Pancreas (tissue), 10 donors: Measurements from ENCODE around the gene KRTAP10-9. TPM values are rescaled to one million over a fixed set of nuclear protein-coding genes. Genes with fewer than 3 reads are reported as not detected.
"Not testable (repeated sequence)": the region's sequence is repeated elsewhere in the genome, so short reads cannot be mapped to it uniquely, and the experiment has no call there.

Experiments used
- ATAC-seq, 4 donors: fragments of 200-7000 bp; cut with Tn5 transposase; one replicate each; pipeline versions ENCODE4 v1.8.0 to v1.9.1; 2020; ENCODE audit warnings: mild to moderate bottlenecking in 4 of 4, moderate library complexity in 4 of 4
- DNase-seq, 6 donors: peaks; one replicate each; pipeline ENCODE4 v3.0.0-alpha.2; 2020
- FAIRE-seq: peaks from 2 replicates; lab custom pipeline; 2012; peaks lifted over from hg19 to GRCh38; lab: Jason Lieb, UNC
- H3K27ac ChIP-seq, 4 donors: fragments of 200-600 bp; sonication (generic); 1 replicate in 3 of 4; 2 replicates in 1 of 4; pipeline versions ENCODE4 v1.5.0 to v1.8.0; 2020
- H3K27me3 ChIP-seq, 4 donors: fragments of 200-600 bp; one replicate each; pipeline ENCODE4 v1.8.0; 2021
- H3K36me3 ChIP-seq, 3 donors: fragments of 200-600 bp; sonication (generic) in 1 of 3; one replicate each; pipeline versions ENCODE4 v1.5.0 to v1.8.0; 2020 to 2021
- H3K4me1 ChIP-seq, 3 donors: fragments of 200-600 bp; one replicate each; pipeline ENCODE4 v1.8.0; 2021
- H3K4me3 ChIP-seq, 4 donors: fragments of 200-600 bp; sonication (generic) in 2 of 4; one replicate each; pipeline versions ENCODE4 v1.5.0 to v1.8.0; 2020 to 2021
- H3K9me3 ChIP-seq, 4 donors: fragments of 200-600 bp; one replicate each; pipeline ENCODE4 v1.8.0; 2021
- CTCF ChIP-seq, 4 donors: fragments of 200-600 bp; sonication (generic) in 3 of 4; IDR thresholded peaks; one replicate each; pipeline versions ENCODE4 v1.5.0 to v1.8.0; 2021; ENCODE audit warnings: antibody characterized with exemption in 4 of 4
- WGBS, 2 donors: extraction: QIAGEN DNeasy Blood & Tissue Kit; methylation state at CpG; one replicate each; pipeline ENCODE4 v1.1.7; 2013; 5-methylcytosine and 5-hydroxymethylcytosine counted together
- intact Hi-C, 3 donors: fragments of 100-400 bp; cut with DNase I; formaldehyde crosslinking; loops; one replicate each; pipeline versions ENCODE4 v1.11.1 to v1.14.2; 2022
- polyA plus RNA-seq, 2 donors: library from polyadenylated mRNA; stranded (reverse); fragments of 200-250 nt; gene quantifications; one replicate each; pipeline ENCODE4 v1.2.3, GENCODE V29; 2013
- total RNA-seq, 6 donors: library from RNA; stranded (reverse); fragmentation: NEBNext Ultra II Directional in 4 of 6; extraction: Animal tissue kit (Norgen Biotek cat#: 25700) in 4 of 6; gene quantifications; one replicate each; pipeline versions ENCODE4 v1.2.1 to v1.2.4, GENCODE V29; 2021 to 2023
- donor health status: healthy with polysubstance abuse.
- donor health status: DM: no; HTN: no; CAD: no; lungs with moderate emphysema.
- donor health status: DM: no; HTN: no; CAD: no.
- donor health status: control.
- donor health status: control.
- donor health status: Bipolar disorder and iron deficiency.
- donor health status: DM: yes; HTN: yes; CAD: no.
- donor health status: DM: no; HTN: no; CAD: no.
- donor health status: DM: no; HTN: no; CAD: no.
- donor health status: DM: yes; HTN: yes; CAD: no.

The KRTAP10-9 gene
- total and polyA plus RNA-seq, 8 donors, result not detected

DNA sequence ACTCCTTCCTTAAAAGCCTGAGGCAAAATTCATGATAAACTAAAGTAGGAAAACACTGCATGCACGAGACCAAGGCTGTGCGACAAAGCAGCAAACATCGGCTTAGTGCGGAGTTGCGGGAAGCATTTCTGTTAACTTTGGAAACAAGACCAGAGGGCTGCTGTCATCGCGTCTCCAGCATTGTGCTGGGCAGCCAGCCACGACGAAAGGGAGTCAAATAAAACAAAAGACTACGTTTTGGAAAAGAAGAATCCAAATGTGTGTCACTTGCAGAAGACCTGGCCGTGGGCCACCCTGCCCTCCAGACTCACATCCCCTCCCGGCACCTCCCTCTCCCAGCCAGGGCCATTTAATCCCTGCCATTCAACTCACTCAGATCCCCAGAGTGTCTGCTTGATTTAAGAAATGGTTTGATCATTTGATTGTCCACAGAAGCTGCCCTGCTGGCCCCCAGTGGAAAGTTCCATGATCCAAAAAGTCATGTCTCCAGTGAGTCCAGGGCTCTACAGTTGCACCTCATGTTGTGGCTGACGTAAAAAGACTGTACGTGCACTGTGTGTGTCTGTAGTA, 16.9 kb downstream of the KRTAP10-9 start:
- Histone ChIP-seq H3K27ac (no peak overlapping the region), H3K4me1 (no peaks in the 10 kb centered on the region), H3K27me3 (no peaks in the 10 kb centered on the region), H3K9me3 (no peaks in the 10 kb centered on the region), H3K36me3 (no peaks in the 10 kb centered on the region), H3K4me3 (no peak overlapping the region)
- WGBS, 2 donors, result 60 to 63% methylated on average over 14 of the region's 14 CpGs
- FAIRE-seq (no peak), DNase-seq (no peak), ATAC-seq (no peak)
- TF ChIP-seq CTCF (IDR thresholded peaks at IDR 0.05), result no peak
- intact Hi-C loops, result no loop called here

DNA sequence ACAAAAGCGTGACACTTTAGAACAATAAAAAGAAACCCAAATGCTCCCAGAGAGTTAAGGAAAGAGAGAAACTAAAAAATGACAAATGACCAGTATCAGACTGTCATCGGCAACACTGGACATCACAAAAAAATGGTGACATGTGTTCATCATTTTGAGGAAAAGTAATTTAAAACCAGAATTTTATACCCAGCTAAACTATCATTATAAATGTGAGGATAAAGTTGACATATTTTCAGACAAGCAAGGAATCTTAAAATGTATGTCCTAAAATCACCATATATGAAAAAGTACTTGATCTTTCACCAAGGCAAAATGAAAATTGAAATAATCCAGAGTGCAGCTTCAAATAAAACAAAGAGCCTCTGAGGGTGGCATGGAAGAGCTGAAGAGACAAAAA, 18.0 kb downstream of the KRTAP10-9 start:
- intact Hi-C loops, result no loop called here
- H3K36me3 ChIP-seq, result no peaks in the 10 kb centered on the region
- FAIRE-seq (no peak), ATAC-seq (no peak), DNase-seq (no peak)
- H3K4me1 ChIP-seq, result no peaks in the 10 kb centered on the region
- no peak overlapping the region for H3K4me3 ChIP-seq
- no peaks in the 10 kb centered on the region for H3K9me3 ChIP-seq
- no peak for TF ChIP-seq CTCF (IDR thresholded peaks at IDR 0.05)
- H3K27me3 ChIP-seq, result no peaks in the 10 kb centered on the region
- no peak overlapping the region for H3K27ac ChIP-seq
- 31 to 39% methylated on average over 2 of the region's 2 CpGs for WGBS, 2 donors

- WGBS, 2 donors, result 50 to 59% methylated on average over 21 of the region's 21 CpGs
- intact Hi-C loops, FAIRE-seq: not testable (repeated sequence)
Measured at GRCh38 chr21:44646366-44647221, 19.7 kb downstream of the KRTAP10-9 start, which contains the start of gene KRTAP10-11. Gene KRTAP10-11, plus strand, starts transcription at chr21:44646414. Its CDS starts 45 bp downstream, at chr21:44646459.

DNA sequence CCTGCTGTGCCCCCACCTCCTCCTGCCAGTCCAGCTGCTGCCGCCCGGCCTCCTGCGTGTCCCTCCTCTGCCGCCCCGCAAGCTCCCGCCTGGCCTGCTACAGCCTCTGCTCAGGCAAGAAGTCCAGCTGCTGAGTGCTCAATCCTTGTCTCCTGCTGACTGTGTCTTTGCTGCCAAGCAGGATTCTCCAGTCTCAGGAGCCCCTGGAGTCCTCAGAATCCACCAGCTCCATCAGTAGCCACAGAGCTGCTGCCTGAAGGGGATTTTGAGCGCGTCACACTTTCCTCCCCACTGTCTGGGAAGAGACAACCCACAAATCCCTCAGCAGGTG, 20.3 kb downstream of the KRTAP10-9 start:
- DNase-seq (no peak), FAIRE-seq (no peak), ATAC-seq (no peak)
- no peaks in the 10 kb centered on the region for H3K4me1 ChIP-seq
- WGBS, 2 donors, result 32 to 34% methylated on average over 8 of the region's 8 CpGs
- intact Hi-C loops, result no loop called here
- no peaks in the 10 kb centered on the region for H3K36me3 ChIP-seq
- H3K27me3 ChIP-seq, result no peaks in the 10 kb centered on the region
- H3K27ac ChIP-seq, result no peak overlapping the region
- TF ChIP-seq CTCF (IDR thresholded peaks at IDR 0.05), result no peak
- H3K4me3 ChIP-seq, result no peak overlapping the region
- H3K9me3 ChIP-seq, result no peaks in the 10 kb centered on the region

More at GRCh38 chr21:44646366-44647221, 19.7 kb downstream of the KRTAP10-9 start, which contains the start of gene KRTAP10-11:
- not testable (repeated sequence) for H3K27ac ChIP-seq, ATAC-seq, H3K9me3 ChIP-seq, DNase-seq, H3K4me1 ChIP-seq, H3K4me3 ChIP-seq, H3K27me3 ChIP-seq, H3K36me3 ChIP-seq

GRCh38 chr21:44648557-44649311, 21.8 kb downstream of the KRTAP10-9 start:
- no peaks in the 10 kb centered on the region for H3K9me3 ChIP-seq
- no peaks in the 10 kb centered on the region for H3K4me1 ChIP-seq
- no peak for FAIRE-seq
- no peak overlapping the region for H3K4me3 ChIP-seq
- no peak for DNase-seq
- intact Hi-C loops, result no loop called here
- no peak for ATAC-seq
- no peaks in the 10 kb centered on the region for H3K36me3 ChIP-seq
- H3K27ac ChIP-seq, result no peak overlapping the region
- no peaks in the 10 kb centered on the region for H3K27me3 ChIP-seq
- TF ChIP-seq CTCF (IDR thresholded peaks at IDR 0.05), result no peak
- 55 to 74% methylated on average over 33 of the region's 33 CpGs for WGBS, 2 donors
